SU-DHL-6 (cell line): ENCODE measurements around the gene TCERG1.

Experiments
- H2AFZ ChIP-seq: fragments of 200-600 bp; sonication (generic); 2 replicates; pipeline ENCODE4 v1.6.1; 2014; ENCODE audit warnings: low read depth, mild to moderate bottlenecking, moderate library complexity, mixed read lengths, antibody characterized with exemption, low read length; ENCODE audit not compliant: severe bottlenecking
- H3F3A ChIP-seq: fragments of 200-600 bp; shearing (Covaris generic); 2 replicates; pipeline ENCODE4 v1.6.0; 2016; ENCODE audit warnings: antibody characterized with exemption, mild to moderate bottlenecking; ENCODE audit not compliant: insufficient read depth
- H3K27ac ChIP-seq: fragments of 200-600 bp; sonication (generic); 2 replicates; pipeline ENCODE4 v1.5.1; 2016; ENCODE audit warnings: low read depth, mild to moderate bottlenecking, low read length, moderate library complexity, mixed read lengths
- H3K27me3 ChIP-seq: fragments of 200-600 bp; sonication (generic), shearing (Covaris generic); 2 replicates; pipeline ENCODE4 v1.6.0; 2014; ENCODE audit warnings: mild to moderate bottlenecking, low read length
- H3K36me3 ChIP-seq: fragments of 200-600 bp; sonication (generic); 2 replicates; pipeline ENCODE4 v1.6.1; 2014; ENCODE audit warnings: mild to moderate bottlenecking, low read length, mixed read lengths
- H3K4me2 ChIP-seq: fragments of 300-600, 200-600 bp; shearing (Covaris generic), sonication (generic); 2 replicates; pipeline ENCODE4 v1.6.0; 2014; ENCODE audit warnings: low read length, low read depth, mild to moderate bottlenecking; ENCODE audit not compliant: poor library complexity, severe bottlenecking
- H3K4me3 ChIP-seq: fragments of 200-600 bp; sonication (generic); 2 replicates; pipeline ENCODE4 v1.5.1; 2014; ENCODE audit warnings: antibody characterized with exemption, low read length, mild to moderate bottlenecking, mixed read lengths; ENCODE audit not compliant: insufficient read depth, poor library complexity, severe bottlenecking
- H3K79me2 ChIP-seq: fragments of 200-600 bp; sonication (generic); 2 replicates; pipeline ENCODE4 v1.6.1; 2014; ENCODE audit warnings: mild to moderate bottlenecking, low read length, moderate library complexity; ENCODE audit not compliant: insufficient read depth
- H3K9ac ChIP-seq: fragments of 200-600 bp; sonication (generic); 2 replicates; pipeline ENCODE4 v1.7.0; 2014; ENCODE audit warnings: mild to moderate bottlenecking, low read length
- H3K9me2 ChIP-seq: fragments of 200-600 bp; sonication (generic); replicated peaks from 2 replicates; pipeline ENCODE4 v1.6.1; 2014; ENCODE audit warnings: low read length; ENCODE audit not compliant: insufficient read depth
- H3K9me3 ChIP-seq: fragments of 200-600 bp; sonication (generic); 2 replicates; pipeline ENCODE4 v1.6.1; 2014; ENCODE audit warnings: low read length, mixed read lengths; ENCODE audit not compliant: insufficient read depth
- H4K20me1 ChIP-seq: fragments of 200-600 bp; sonication (generic); 2 replicates; pipeline ENCODE4 v1.6.1; 2014; ENCODE audit warnings: low read depth, mild to moderate bottlenecking, antibody characterized with exemption, low read length, moderate library complexity, mixed read lengths
- EZH2phosphoT487 ChIP-seq: fragments of 200-600 bp; sonication (generic), shearing (Covaris generic); conservative IDR thresholded peaks from 2 replicates; pipeline ENCODE4 v1.6.1; 2018; ENCODE audit warnings: mild to moderate bottlenecking, antibody characterized with exemption, low read length, moderate library complexity, mixed read lengths
- TF ChIP-seq, protein P1 (sequence below): fragments of 200-600 bp; sonication (generic); IDR thresholded peaks from one replicate; pipeline ENCODE4 v1.5.1; 2017; ENCODE audit warnings: antibody characterized with exemption, mild to moderate bottlenecking, low read length, moderate library complexity; ENCODE audit not compliant: insufficient read depth, poor library complexity, severe bottlenecking

TCERG1 gene

DNA sequence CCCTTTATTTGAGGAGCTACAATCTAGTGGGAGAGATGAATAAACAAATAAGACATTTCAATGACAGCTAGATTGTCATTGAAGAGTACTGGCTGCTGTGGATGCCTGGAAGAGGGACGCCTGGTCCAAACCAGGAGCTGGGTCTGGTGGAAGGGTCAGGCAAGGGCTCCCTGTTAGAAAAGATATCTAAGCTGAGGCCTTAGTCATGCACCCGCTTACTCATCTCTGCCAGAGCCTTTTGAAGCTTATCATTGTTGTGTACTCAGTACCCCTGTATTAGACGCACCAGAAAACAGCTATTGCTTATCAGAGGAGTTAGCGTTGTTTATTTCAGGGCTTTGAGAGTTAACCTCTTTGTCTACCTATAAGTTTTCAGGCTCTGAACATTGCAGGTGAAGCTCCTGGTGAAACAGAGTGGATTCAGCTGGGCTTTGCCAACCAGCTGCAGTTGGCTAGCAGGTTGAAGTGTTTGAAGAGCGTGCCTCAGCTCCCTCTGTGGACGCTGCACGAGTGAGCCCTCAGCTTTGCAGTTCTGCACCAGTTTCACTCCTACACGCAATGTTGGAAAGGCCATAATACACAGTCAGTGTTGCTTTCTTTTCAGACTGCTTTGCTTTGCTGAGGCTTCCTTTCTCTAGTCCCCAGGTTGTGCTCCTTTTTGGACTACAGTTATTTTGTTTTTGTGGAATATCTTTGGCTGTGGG is 74.4 kb downstream of the TCERG1 start:
- H3F3A ChIP-seq = no peaks in the 10 kb centered on the region
- H3K4me3 ChIP-seq = no peak overlapping the region
- no peaks in the 10 kb centered on the region for H3K36me3 ChIP-seq
- no peaks in the 10 kb centered on the region for H3K79me2 ChIP-seq
- no peak overlapping the region for H3K4me2 ChIP-seq
- no peaks in the 10 kb centered on the region for H4K20me1 ChIP-seq
- H3K27ac ChIP-seq = no peak overlapping the region
- H3K9ac ChIP-seq = no peak overlapping the region
- no peaks in the 10 kb centered on the region for H3K9me3 ChIP-seq
- H2AFZ ChIP-seq = no peak overlapping the region
- no peaks in the 10 kb centered on the region for H3K9me2 ChIP-seq
- no peaks in the 10 kb centered on the region for H3K27me3 ChIP-seq
- no peak for TF ChIP-seq EZH2phosphoT487
- TF ChIP-seq, protein P1, sequence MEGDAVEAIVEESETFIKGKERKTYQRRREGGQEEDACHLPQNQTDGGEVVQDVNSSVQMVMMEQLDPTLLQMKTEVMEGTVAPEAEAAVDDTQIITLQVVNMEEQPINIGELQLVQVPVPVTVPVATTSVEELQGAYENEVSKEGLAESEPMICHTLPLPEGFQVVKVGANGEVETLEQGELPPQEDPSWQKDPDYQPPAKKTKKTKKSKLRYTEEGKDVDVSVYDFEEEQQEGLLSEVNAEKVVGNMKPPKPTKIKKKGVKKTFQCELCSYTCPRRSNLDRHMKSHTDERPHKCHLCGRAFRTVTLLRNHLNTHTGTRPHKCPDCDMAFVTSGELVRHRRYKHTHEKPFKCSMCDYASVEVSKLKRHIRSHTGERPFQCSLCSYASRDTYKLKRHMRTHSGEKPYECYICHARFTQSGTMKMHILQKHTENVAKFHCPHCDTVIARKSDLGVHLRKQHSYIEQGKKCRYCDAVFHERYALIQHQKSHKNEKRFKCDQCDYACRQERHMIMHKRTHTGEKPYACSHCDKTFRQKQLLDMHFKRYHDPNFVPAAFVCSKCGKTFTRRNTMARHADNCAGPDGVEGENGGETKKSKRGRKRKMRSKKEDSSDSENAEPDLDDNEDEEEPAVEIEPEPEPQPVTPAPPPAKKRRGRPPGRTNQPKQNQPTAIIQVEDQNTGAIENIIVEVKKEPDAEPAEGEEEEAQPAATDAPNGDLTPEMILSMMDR = no peak

GRCh38 chr5:146523698-146524097 is 76.6 kb downstream of the TCERG1 start:
- no peaks in the 10 kb centered on the region for H3K79me2 ChIP-seq
- H3K27me3 ChIP-seq = no peaks in the 10 kb centered on the region
- H3K4me3 ChIP-seq = no peak overlapping the region
- no peaks in the 10 kb centered on the region for H4K20me1 ChIP-seq
- H3K9me3 ChIP-seq = no peaks in the 10 kb centered on the region
- TF ChIP-seq, protein P1 = no peak
- no peak for TF ChIP-seq EZH2phosphoT487
- no peaks in the 10 kb centered on the region for H3F3A ChIP-seq
- no peaks in the 10 kb centered on the region for H3K9me2 ChIP-seq
- H3K36me3 ChIP-seq = no peaks in the 10 kb centered on the region
- no peak overlapping the region for H3K27ac ChIP-seq
- H3K4me2 ChIP-seq = no peak overlapping the region
- no peak overlapping the region for H2AFZ ChIP-seq
- no peak overlapping the region for H3K9ac ChIP-seq

DNA sequence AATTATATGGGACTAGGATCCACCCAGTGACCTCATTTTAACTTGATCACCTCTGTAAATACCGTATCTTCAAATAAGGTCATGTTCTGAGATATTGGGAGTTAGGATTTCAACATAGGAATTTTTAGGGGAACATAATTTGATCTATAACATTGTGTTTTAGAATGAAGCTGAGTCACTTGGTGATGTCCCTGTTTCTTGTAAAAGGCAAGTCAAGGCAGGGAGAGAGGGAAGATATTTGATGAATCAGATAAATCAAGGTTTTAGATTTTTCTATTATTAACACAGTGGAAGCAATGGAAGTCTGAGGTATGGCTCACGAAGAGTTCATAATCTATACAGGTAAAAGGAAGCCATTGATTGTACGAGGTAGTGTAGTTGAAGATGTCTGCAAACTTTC is 80.7 kb downstream of the TCERG1 start:
- no peaks in the 10 kb centered on the region for H3K9me3 ChIP-seq
- no peak overlapping the region for H3K9ac ChIP-seq
- no peaks in the 10 kb centered on the region for H4K20me1 ChIP-seq
- H2AFZ ChIP-seq = no peak overlapping the region
- H3K27ac ChIP-seq = no peak overlapping the region
- TF ChIP-seq EZH2phosphoT487 = no peak
- TF ChIP-seq, protein P1 = no peak
- no peaks in the 10 kb centered on the region for H3K79me2 ChIP-seq
- H3K36me3 ChIP-seq = no peaks in the 10 kb centered on the region
- H3K9me2 ChIP-seq = no peaks in the 10 kb centered on the region
- H3K4me2 ChIP-seq = no peak overlapping the region
- no peaks in the 10 kb centered on the region for H3F3A ChIP-seq
- no peak overlapping the region for H3K4me3 ChIP-seq
- no peaks in the 10 kb centered on the region for H3K27me3 ChIP-seq
